HFF-Myc (cell line): ENCODE data around the gene FCMR.
"Not testable (repeated sequence)": the region's sequence is repeated elsewhere in the genome, so short reads cannot be mapped to it uniquely, and the experiment has no call there.

Experiments
- DNase-seq: peaks from one replicate; pipeline ENCODE4 v3.0.0-alpha.2; 2011; ENCODE audit warnings: low read depth; ENCODE audit errors: extremely low read depth
- H3K4me3 ChIP-seq: replicated peaks from 2 replicates; pipeline ENCODE4 v1.5.1; 2011; ENCODE audit warnings: low read depth, mild to moderate bottlenecking, control low read depth, low read length
- CTCF ChIP-seq: IDR thresholded peaks from 2 replicates; pipeline ENCODE4 v1.5.1; 2012; ENCODE audit warnings: mild to moderate bottlenecking, low read depth, low read length, control low read depth; ENCODE audit errors: missing control alignments

Gene FCMR

GRCh38 chr1:206924592-206925105 is 2.9 kb upstream of the FCMR start:
- TF ChIP-seq CTCF, result no peak
- H3K4me3 ChIP-seq, result no peak overlapping the region
- DNase-seq, result no peak

GRCh38 chr1:206923961-206924557 is 2.3 kb upstream of the FCMR start:
- H3K4me3 ChIP-seq, result not testable (repeated sequence)

GRCh38 chr1:206923009-206923960 is 1.5 kb upstream of the FCMR start:
- DNase-seq, result no peak
- H3K4me3 ChIP-seq, result no peak overlapping the region
- no peak for TF ChIP-seq CTCF

More at GRCh38 chr1:206923961-206924557, 2.3 kb upstream of the FCMR start:
- not testable (repeated sequence) for DNase-seq

GRCh38 chr1:206922524-206922923 is 783 bp upstream of the FCMR start:
- no peak for TF ChIP-seq CTCF
- no peak overlapping the region for H3K4me3 ChIP-seq
- DNase-seq, result no peak

GRCh38 chr1:206918076-206918475 is 3.7 kb downstream of the FCMR start:
- H3K4me3 ChIP-seq, result no peak overlapping the region
- no peak for TF ChIP-seq CTCF
- no peak for DNase-seq

GRCh38 chr1:206916000-206916709 is 5.6 kb downstream of the FCMR start:
- no peak for TF ChIP-seq CTCF
- H3K4me3 ChIP-seq, result no peak overlapping the region

More at GRCh38 chr1:206916000-206916709, 5.6 kb downstream of the FCMR start:
- no peak for DNase-seq
